ENCODE results near the gene RABGAP1L. TPM values are rescaled to one million over a fixed set of nuclear protein-coding genes. Genes with fewer than 3 reads are reported as not detected.

The RABGAP1L gene
- total RNA-seq, 1 experiment from 2014 or later, result 29.3 TPM

GRCh38 chr1:174914991-174915390 lies 755.7 kb downstream of the RABGAP1L start:
- H3K9me2 ChIP-seq (ENCODE audit: insufficient read depth), result no peaks in the 10 kb centered on the region
- ChIA-PET POLR2A (no interaction called here), CTCF (no interaction called here), RAD21 (ENCODE audit: low non-redundant PET in 1 of 2, low total read pairs in 2 of 2, uncharacterized antibody in 2 of 2, unreplicated experiment in 2 of 2) (no interaction called here)
- no peaks in the 10 kb centered on the region for H3K79me2 ChIP-seq (ENCODE audit: insufficient read depth, low read length)
- H3K36me3 ChIP-seq (ENCODE audit: control insufficient read depth in 1 of 2, insufficient read depth in 2 of 2, low read length in 2 of 2), result no peaks in the 10 kb centered on the region
- no peak for TF ChIP-seq ELF1 (IDR thresholded peaks at IDR 0.05; ENCODE audit: borderline replicate concordance, low read depth)
- TF ChIP-seq ZBTB33 (IDR thresholded peaks at IDR 0.05; ENCODE audit: extremely low read depth, insufficient replicate concordance, low read length), result no peak
- TF ChIP-seq TCF7L2 (IDR thresholded peaks at IDR 0.05; ENCODE audit: borderline replicate concordance, extremely low read depth, insufficient read depth, insufficient read length), result no peak
- TF ChIP-seq POLR2AphosphoS5 (IDR thresholded peaks at IDR 0.05; ENCODE audit: low read depth, low read length), result no peak
- no peak for TF ChIP-seq SIN3A (IDR thresholded peaks at IDR 0.05; ENCODE audit: low read depth)
- no peak for TF ChIP-seq CEBPB (IDR thresholded peaks at IDR 0.05; ENCODE audit: low read depth)
- TF ChIP-seq FOSL1 (IDR thresholded peaks at IDR 0.05; ENCODE audit: low read depth), result no peak
- TF ChIP-seq REST (IDR thresholded peaks at IDR 0.05; ENCODE audit: low read depth), result no peak
- intact Hi-C loops (cut with micrococcal nuclease), result no loop called here
- H3K27ac ChIP-seq (ENCODE audit: low read depth, low read length), result no peak overlapping the region
- no peak for DNase-seq (ENCODE audit: low read depth, low spot score)
- no peak overlapping the region for H3K4me2 ChIP-seq (ENCODE audit: low read length)
- H3K27me3 ChIP-seq (ENCODE audit: insufficient read depth, low read length), result no peaks in the 10 kb centered on the region
- no peak overlapping the region for H3K9ac ChIP-seq (ENCODE audit: low read length)
- no peak overlapping the region for H3K4me3 ChIP-seq (replicated peaks in 1 of 2; ENCODE audit: low read depth in 1 of 2, low read length in 2 of 2)
- H3K4me1 ChIP-seq (ENCODE audit: control insufficient read depth in 1 of 2, insufficient read depth in 2 of 2, low read length in 2 of 2), result no peaks in the 10 kb centered on the region
- H3K9me3 ChIP-seq (ENCODE audit: control insufficient read depth in 1 of 2, insufficient read depth in 1 of 2, low read depth in 1 of 2, low read length in 2 of 2), result no peaks in the 10 kb centered on the region
- ATAC-seq, result no peak
- no TSS peak for BruUV-seq (replicated peaks)
- H4K20me1 ChIP-seq (ENCODE audit: insufficient read depth), result no peaks in the 10 kb centered on the region
- H2AFZ ChIP-seq (ENCODE audit: low read depth, low read length, poor library complexity, severe bottlenecking), result no peak overlapping the region

All from HCT116 (cell line).